Measurements from ENCODE around the gene KRT36. TPM values are rescaled to one million over a fixed set of nuclear protein-coding genes. Genes with fewer than 3 reads are reported as not detected.

KRT36 gene
- total RNA-seq, result not detected in 2 replicates

DNA sequence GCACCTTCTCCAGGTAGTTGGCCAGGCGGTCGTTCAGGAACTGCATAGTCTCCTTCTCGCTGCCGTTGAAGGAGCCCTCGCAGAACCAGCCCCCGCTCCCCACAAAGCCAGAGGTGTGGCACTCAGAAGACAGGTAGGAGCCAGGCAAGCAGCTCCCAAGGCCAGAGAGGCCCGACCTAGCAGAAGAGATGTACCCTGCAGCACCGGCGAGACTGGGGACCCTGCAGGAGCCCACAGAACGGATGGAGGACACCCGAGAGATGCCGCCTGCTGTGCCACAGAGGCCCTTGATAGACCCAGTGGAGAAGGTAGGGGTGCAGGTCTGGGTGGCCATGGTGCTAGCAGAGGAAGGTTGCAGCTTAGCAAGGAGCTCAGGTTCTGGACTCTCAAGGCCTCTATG is at the start of gene KRT36:
KRT36 (minus strand) TSS at position 380 of the 400 bp plus-strand sequence; CDS start at position 334, 46 bp downstream.
- no peaks in the 10 kb centered on the region for H3K4me1 Mint-ChIP-seq (ENCODE audit: low read depth)
- intact Hi-C loops (cut with micrococcal nuclease), result loop anchor here (5.0 kb wide), 1 partner anchor 173 kb away; no protein-coding TSS in a partner anchor
- no peak within 1 kb of the TSS for H3K27ac Mint-ChIP-seq
- no peak within 1 kb of the TSS for H3K4me3 Mint-ChIP-seq
- H3K9me3 Mint-ChIP-seq, result no peaks in the 10 kb centered on the region
- no peak for DNase-seq (ENCODE audit: low spot score)
- H3K36me3 Mint-ChIP-seq (ENCODE audit: low read depth), result no peaks in the 10 kb centered on the region
- H3K27me3 Mint-ChIP-seq (ENCODE audit: insufficient read depth), result peaks cover 6% of the 10 kb centered on the region

GRCh38 chr17:41539071-41539492 is 49.4 kb upstream of the KRT36 start:
- Mint-ChIP-seq H3K9me3 (no peaks in the 10 kb centered on the region), H3K27ac (no peak overlapping the region), H3K36me3 (ENCODE audit: low read depth) (no peaks in the 10 kb centered on the region), H3K27me3 (ENCODE audit: insufficient read depth) (peaks cover 9% of the 10 kb centered on the region), H3K4me1 (ENCODE audit: low read depth) (no peaks in the 10 kb centered on the region), H3K4me3 (no peak overlapping the region)
- intact Hi-C loops (cut with micrococcal nuclease), result no loop called here
- no peak for DNase-seq (ENCODE audit: low spot score)

- Mint-ChIP-seq H3K4me1 (ENCODE audit: low read depth) (no peaks in the 10 kb centered on the region), H3K9me3 (no peaks in the 10 kb centered on the region), H3K4me3 (no peak overlapping the region), H3K36me3 (ENCODE audit: low read depth) (no peaks in the 10 kb centered on the region), H3K27ac (no peak overlapping the region), H3K27me3 (ENCODE audit: insufficient read depth) (peaks cover 9% of the 10 kb centered on the region)
- intact Hi-C loops (cut with micrococcal nuclease), result no loop called here
- no peak for DNase-seq (ENCODE audit: low spot score)
These were observed 48.9 kb upstream of the KRT36 start for GRCh38 chr17:41538565-41538991.

DNA sequence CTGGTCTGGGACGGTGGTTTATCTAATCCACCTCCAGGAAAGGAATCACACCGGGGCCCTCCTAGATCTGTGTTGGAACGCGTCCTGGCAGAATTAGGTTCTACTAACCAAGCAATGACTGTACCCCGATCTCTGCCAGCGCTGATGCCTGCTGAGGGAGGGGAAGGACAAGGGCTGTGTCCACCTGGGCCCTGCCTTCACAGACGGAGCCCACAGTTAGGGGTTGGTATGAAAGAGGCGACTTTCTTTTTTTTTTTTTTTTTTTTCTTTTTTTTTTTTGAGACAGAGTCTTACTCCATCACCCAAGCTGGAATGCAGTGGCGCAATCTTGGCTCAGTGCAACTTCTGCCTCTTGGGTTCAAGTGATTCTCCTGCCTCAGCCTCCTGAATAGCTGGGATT is 48.3 kb upstream of the KRT36 start:
- peaks cover 11% of the 10 kb centered on the region for H3K27me3 Mint-ChIP-seq (ENCODE audit: insufficient read depth)
- no peak overlapping the region for H3K4me3 Mint-ChIP-seq
- H3K9me3 Mint-ChIP-seq, result no peaks in the 10 kb centered on the region
- no peaks in the 10 kb centered on the region for H3K36me3 Mint-ChIP-seq (ENCODE audit: low read depth)
- H3K27ac Mint-ChIP-seq, result no peak overlapping the region
- no peaks in the 10 kb centered on the region for H3K4me1 Mint-ChIP-seq (ENCODE audit: low read depth)
- DNase-seq (ENCODE audit: low spot score), result no peak
- intact Hi-C loops (cut with micrococcal nuclease), result no loop called here

- H3K4me3 Mint-ChIP-seq, result no peak overlapping the region
- H3K36me3 Mint-ChIP-seq (ENCODE audit: low read depth), result no peaks in the 10 kb centered on the region
- intact Hi-C loops (cut with micrococcal nuclease), result no loop called here
- peaks cover 11% of the 10 kb centered on the region for H3K27me3 Mint-ChIP-seq (ENCODE audit: insufficient read depth)
- no peak for DNase-seq (ENCODE audit: low spot score)
- no peak overlapping the region for H3K27ac Mint-ChIP-seq
- H3K9me3 Mint-ChIP-seq, result no peaks in the 10 kb centered on the region
- no peaks in the 10 kb centered on the region for H3K4me1 Mint-ChIP-seq (ENCODE audit: low read depth)
These were observed 47.9 kb upstream of the KRT36 start for GRCh38 chr17:41537614-41537954.

- Mint-ChIP-seq H3K27me3 (ENCODE audit: insufficient read depth) (peaks cover 17% of the 10 kb centered on the region), H3K4me3 (no peak overlapping the region), H3K9me3 (no peaks in the 10 kb centered on the region), H3K27ac (no peak overlapping the region), H3K36me3 (ENCODE audit: low read depth) (no peaks in the 10 kb centered on the region), H3K4me1 (ENCODE audit: low read depth) (no peaks in the 10 kb centered on the region)
- intact Hi-C loops (cut with micrococcal nuclease), result no loop called here
- DNase-seq (ENCODE audit: low spot score), result no peak
These were observed 47.3 kb upstream of the KRT36 start for GRCh38 chr17:41536741-41537613.

DNA sequence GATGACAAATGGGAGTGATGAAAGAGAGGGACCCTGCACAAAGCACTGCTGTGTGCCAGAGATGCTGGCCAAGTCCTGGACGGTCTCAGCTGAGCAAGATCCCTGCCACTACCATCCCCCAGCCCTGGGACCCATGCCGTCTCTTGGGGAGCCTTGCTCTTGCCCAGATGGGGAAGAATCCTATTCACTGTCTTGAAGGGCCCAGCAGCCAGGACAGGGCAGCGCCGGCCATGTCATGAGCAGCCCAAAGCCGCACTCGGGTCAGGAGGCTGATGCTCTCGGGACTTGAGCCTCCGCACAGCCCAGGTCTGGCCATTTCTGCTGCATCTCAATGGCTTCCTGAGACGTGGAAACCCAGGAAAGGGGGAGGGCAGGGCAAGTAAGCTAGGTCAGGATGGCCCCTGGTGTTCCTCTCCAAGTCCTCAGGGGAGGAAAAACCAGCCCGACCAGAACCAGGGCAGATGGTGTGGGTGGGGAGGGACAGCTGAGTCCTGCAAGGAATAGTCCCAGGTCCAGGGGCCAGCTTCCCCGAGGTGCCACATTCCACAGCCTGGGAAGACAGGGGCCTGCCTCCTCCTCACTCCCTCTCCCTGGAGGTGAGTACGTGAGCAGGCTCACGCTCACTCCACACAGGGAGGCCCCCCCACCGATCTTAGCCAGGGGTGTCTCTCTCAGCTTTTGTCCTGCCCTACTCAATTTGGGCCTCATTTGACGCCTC is 46.2 kb upstream of the KRT36 start:
- H3K4me3 Mint-ChIP-seq, result no peak overlapping the region
- H3K9me3 Mint-ChIP-seq, result no peaks in the 10 kb centered on the region
- intact Hi-C loops (cut with micrococcal nuclease), result no loop called here
- H3K36me3 Mint-ChIP-seq (ENCODE audit: low read depth), result no peaks in the 10 kb centered on the region
- peaks cover 24% of the 10 kb centered on the region for H3K27me3 Mint-ChIP-seq (ENCODE audit: insufficient read depth)
- no peak overlapping the region for H3K27ac Mint-ChIP-seq
- no peak for DNase-seq (ENCODE audit: low spot score)
- no peaks in the 10 kb centered on the region for H3K4me1 Mint-ChIP-seq (ENCODE audit: low read depth)

GRCh38 chr17:41534899-41535546 is 45.3 kb upstream of the KRT36 start:
- DNase-seq (ENCODE audit: low spot score), result no peak
- no peak overlapping the region for H3K4me3 Mint-ChIP-seq
- H3K4me1 Mint-ChIP-seq (ENCODE audit: low read depth), result no peaks in the 10 kb centered on the region
- H3K27me3 Mint-ChIP-seq (ENCODE audit: insufficient read depth), result peaks cover 26% of the 10 kb centered on the region
- intact Hi-C loops (cut with micrococcal nuclease), result no loop called here
- H3K27ac Mint-ChIP-seq, result no peak overlapping the region
- no peaks in the 10 kb centered on the region for H3K9me3 Mint-ChIP-seq
- no peaks in the 10 kb centered on the region for H3K36me3 Mint-ChIP-seq (ENCODE audit: low read depth)

- H3K4me3 Mint-ChIP-seq, result no peak overlapping the region
- DNase-seq (ENCODE audit: low spot score), result no peak
- H3K9me3 Mint-ChIP-seq, result no peaks in the 10 kb centered on the region
- no peaks in the 10 kb centered on the region for H3K36me3 Mint-ChIP-seq (ENCODE audit: low read depth)
- H3K4me1 Mint-ChIP-seq (ENCODE audit: low read depth), result no peaks in the 10 kb centered on the region
- H3K27ac Mint-ChIP-seq, result no peak overlapping the region
- peaks cover 40% of the 10 kb centered on the region for H3K27me3 Mint-ChIP-seq (ENCODE audit: insufficient read depth)
- intact Hi-C loops (cut with micrococcal nuclease), result no loop called here
These were observed 43.9 kb upstream of the KRT36 start for GRCh38 chr17:41533613-41534012.

DNA sequence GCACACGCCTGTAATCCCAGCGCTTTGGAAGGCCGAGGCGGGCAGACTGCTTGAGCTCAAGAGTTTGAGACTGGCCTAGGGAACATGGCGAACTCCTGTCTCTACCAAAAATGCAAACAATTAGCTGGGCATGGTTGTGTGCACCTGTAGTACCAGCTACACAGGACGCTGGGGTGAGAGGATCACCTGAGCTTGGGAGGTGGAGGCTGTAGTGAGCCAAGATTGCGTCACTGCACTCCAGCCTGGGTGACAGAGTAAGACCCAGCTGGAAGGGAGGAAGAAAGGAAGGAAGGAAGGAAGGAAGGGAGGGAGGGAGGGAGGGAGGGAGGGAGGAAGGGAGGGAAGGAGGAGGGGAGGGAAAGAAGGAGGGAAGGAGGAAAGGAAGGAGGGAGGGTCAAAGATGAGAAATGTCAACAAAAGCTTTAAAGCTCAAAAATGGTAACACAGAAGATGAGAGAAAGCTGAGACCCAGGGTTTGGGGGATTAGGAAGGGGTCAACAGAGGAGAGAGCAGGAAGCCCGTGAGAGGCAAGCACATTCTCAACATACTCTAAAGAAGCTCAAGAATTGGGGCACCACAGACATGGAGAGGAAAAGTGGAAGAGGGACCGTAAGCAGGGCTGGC is 43.3 kb upstream of the KRT36 start:
- Mint-ChIP-seq H3K4me3 (no peak overlapping the region), H3K36me3 (ENCODE audit: low read depth) (no peaks in the 10 kb centered on the region), H3K4me1 (ENCODE audit: low read depth) (no peaks in the 10 kb centered on the region), H3K27me3 (ENCODE audit: insufficient read depth) (peaks cover 42% of the 10 kb centered on the region), H3K9me3 (no peaks in the 10 kb centered on the region), H3K27ac (no peak overlapping the region)
- intact Hi-C loops (cut with micrococcal nuclease), result no loop called here
- no peak for DNase-seq (ENCODE audit: low spot score)

DNA sequence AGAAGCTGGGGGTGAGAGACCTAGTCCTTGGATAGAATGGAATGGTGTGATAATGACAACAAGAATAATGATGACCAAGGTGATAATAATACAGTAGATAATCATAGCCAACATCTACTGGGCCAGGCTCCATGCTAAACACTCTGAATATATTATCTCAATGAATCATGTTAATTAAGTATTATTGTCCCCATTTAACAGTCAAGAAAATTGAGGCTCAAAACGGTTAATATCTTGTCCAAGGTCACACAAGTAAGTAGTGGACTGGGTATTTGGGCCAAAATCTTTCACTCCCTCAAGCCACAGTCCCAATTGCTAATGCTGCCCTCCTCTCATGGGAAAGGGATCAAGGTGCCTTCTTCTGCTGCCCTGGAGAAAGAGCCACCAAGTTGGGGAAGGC is 42.3 kb upstream of the KRT36 start:
- H3K4me3 Mint-ChIP-seq, result no peak overlapping the region
- H3K27ac Mint-ChIP-seq, result no peak overlapping the region
- intact Hi-C loops (cut with micrococcal nuclease), result no loop called here
- peaks cover 46% of the 10 kb centered on the region for H3K27me3 Mint-ChIP-seq (ENCODE audit: insufficient read depth)
- DNase-seq (ENCODE audit: low spot score), result no peak
- H3K36me3 Mint-ChIP-seq (ENCODE audit: low read depth), result no peaks in the 10 kb centered on the region
- H3K4me1 Mint-ChIP-seq (ENCODE audit: low read depth), result no peaks in the 10 kb centered on the region
- H3K9me3 Mint-ChIP-seq, result no peaks in the 10 kb centered on the region

GRCh38 chr17:41530062-41531048 is 40.6 kb upstream of the KRT36 start:
- Mint-ChIP-seq H3K27me3 (ENCODE audit: insufficient read depth) (peaks cover 58% of the 10 kb centered on the region), H3K4me3 (no peak overlapping the region), H3K36me3 (ENCODE audit: low read depth) (no peaks in the 10 kb centered on the region), H3K4me1 (ENCODE audit: low read depth) (no peaks in the 10 kb centered on the region), H3K27ac (no peak overlapping the region), H3K9me3 (no peaks in the 10 kb centered on the region)
- DNase-seq (ENCODE audit: low spot score), result no peak
- intact Hi-C loops (cut with micrococcal nuclease), result no loop called here
